Activated CD4-positive, CD25-positive, alpha-beta regulatory T cell treated with anti-CD3 and anti-CD28 coated beads, Interleukin-2, amount 50 U/mL, for 72 hours (primary cell): ENCODE results near the gene SUSD4.

ENCODE experiments used
- DNase-seq: peaks from one replicate; pipeline ENCODE4 v3.0.0; 2021

SUSD4 gene

DNA sequence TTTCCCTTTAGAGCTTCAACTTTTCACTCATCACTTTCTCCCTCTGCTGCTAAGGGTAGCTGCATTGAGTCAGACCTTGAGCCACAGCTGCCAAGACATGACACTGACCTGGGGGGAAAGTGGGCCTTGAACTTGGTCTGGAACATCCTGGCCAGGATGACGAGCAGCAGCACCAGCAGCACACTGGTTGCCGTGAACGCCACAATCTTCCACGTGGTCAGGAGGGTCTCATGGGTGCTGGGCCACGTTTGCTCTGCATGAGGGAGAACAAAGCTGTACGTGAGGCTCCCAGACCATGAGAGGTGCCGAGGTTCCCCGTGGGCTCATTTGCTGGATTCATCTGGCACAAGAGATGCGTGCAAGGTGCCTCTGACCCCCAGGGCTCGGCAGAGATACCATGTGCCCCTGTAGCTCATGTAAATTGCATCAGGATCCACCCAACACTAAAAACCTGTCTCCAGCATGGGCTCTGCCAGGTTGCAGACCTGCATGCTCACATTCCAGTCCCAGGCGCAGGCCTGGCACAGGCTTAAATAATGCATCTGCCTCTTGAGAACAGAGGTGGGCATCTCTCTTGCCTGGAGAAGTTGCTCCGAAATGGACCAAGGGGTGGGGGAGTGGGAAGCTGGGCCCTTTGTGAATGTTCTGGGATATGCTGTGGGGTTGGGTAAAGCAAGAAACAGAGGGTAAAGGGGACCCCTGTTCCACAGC lies 136.3 kb downstream of the SUSD4 start:
- no peak for DNase-seq

DNA sequence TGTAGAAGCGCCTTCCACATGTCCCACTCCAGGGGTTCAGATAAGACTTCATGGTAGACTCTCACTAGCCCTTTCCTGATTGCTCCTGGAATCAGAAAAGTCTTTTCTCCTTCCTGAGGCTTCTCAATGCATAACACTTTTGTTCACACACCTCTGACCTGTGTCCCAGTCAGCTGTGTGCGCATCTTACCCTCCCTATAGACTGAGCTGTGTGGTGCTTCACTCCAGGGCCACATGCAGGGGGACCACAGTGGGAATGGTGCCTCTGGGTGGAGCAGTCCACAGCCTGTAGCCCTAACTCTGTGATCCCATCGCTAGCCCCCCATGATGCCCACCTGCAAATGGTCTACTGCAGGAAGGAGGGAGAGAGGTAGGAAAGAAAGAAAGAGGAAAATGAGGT lies 136.9 kb downstream of the SUSD4 start:
- no peak for DNase-seq

DNA sequence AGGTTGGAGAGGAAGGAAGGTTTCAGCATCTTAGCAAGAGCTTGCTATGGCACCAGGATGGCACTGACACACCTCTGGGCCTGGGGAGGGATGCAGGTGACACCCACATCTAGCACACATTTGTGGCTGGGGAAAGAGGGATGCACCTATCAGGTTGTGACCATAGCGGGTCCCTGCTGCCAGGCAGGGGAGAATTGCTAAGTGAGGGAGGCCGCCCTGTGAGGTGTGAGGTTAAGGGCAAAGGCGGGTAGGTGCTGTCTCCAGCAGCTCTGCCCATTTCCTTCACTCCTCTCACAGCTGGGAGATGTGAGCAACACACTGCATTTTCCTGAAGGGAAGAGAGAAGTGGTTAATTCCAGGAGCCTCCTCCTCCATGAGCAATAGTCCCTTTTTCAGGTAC lies 137.7 kb downstream of the SUSD4 start:
- no peak for DNase-seq

DNA sequence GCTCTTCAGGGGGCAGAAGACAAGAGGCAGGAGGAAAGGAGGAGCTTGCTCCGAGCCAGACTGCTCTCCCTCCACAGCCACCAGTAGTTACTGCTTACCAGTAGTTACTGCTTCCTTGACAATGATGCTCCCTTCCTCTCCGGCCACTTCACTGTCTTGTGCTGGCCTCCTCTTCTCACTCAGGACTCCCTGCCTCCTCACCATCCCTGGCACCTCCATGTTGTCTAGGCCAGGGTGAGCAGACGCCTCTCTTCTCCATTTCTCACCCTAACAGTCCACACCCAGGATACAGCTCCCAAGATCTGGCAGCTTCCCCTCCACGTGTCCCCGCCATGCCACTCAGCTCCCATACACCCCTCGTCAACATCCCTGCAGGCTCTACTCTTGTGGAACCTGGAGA lies 138.5 kb downstream of the SUSD4 start:
- no peak for DNase-seq

DNA sequence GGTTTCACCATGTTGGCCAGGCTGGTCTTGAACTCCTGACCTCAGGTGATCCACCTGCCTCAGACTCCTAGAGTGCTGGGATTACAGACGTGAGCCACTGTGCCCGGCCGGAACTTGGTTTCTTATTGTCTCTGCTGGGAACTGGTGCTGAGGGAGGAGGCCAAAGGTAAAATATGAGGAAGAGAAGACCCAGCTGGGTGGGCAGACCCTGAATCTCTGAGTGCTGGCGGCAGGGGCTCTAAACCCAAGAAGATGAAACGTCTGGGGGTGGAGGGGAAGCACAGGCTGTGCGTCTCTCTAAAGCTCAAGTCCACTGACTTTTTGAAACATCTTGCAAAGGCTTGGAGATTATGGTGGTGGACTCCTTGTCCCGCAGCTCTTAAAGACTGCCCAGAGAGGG lies 138.9 kb downstream of the SUSD4 start:
- no peak for DNase-seq

DNA sequence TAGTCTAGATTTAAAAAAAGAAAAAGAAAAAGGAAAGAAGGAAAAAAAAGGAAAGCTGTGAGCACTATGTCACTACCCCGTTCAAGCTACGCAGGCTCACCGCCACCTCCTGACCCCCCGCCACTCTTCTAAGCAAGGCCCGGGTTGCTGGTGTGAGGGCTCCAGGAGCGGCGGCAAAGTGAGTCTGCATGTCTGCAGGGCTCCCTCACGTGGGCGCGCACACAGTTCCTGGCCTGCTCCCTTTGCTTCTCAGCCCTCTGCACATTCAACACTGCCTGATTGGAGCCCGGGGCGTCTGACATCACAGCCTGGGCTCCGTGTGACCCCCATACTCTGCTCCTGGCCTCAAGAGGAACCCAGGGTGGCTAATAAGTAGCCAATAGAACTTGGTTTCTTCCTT lies 139.5 kb downstream of the SUSD4 start:
- DNase-seq: no peak

DNA sequence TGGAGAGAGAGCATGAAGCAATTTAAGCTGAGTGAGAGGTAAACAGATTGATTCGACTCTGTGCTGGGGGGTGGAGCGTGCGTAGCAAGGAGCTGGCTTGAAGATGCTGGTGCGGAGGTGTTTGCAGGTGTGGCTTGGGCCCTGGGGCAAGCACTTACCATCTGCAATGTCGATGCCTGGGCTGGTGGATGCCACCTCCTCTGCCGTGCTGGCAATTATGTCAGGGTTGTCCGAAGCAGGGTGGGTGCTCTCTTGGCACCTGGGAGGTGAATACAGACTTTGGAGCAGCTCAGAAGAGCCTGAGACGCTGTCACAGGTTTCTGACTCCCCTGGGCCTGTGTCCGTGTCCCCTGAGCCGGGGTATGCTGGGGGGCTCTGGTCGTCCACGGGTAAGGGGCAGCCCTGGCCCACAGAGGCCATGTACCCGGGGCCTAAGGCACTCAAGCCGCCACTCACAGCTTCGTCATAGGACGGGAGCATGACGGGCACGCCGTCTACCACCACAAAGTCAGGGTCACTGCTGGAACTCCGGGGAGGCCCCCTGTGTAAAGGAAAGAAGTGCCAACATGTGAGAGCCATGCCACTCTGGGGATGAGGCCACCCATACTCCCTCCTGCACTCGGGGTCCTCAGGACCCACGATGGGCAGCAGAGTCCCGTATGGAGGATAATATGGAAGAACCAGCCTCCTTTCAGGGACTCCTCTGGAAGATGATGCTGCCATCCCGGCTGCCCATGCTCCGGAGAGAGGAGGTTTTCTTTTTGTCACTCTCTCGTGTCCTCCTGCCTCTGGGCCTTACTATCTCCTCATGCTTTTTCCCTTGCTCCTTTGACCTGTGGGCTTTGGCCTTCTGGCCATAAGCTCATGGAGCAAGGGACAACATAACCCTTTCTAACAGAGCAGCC lies 140.6 kb downstream of the SUSD4 start:
- no peak for DNase-seq

DNA sequence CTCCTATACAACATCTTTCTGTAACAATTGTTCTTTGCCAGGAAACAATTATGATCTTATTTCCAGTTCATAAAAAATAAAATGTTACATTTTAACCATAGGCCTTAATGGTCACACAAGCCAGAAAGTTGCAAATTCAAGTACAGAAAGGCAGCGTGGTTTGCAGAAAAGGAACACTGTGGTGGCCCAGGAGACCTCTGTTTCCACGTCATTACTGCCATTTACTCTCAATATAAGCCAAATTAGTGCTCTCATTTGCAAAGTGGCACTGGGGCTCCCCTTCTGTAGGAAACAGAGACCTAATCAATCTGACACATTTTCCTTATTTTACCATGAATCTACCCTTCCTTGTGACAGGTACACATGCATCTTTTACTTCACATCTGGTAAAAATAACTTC lies 141.6 kb downstream of the SUSD4 start:
- DNase-seq: no peak

DNA sequence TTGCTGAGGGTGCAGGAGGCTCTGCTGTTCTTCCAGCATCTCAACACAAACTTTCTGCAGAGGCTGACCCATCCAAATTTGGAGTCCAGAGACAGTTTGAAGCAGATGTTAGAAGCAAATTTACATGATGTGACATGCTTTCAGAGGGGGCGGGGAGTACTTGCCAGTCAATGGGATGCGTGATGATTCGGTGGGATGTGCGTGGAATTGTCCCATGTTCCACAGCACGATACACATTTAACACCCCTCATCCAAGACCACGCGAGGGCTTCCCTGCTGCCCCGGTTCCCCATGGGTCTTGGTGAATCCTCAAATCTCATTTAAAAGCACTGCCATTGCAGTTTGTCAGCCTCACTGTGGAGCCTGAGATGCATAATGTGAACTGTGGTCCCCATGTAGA lies 142.3 kb downstream of the SUSD4 start:
- no peak for DNase-seq

DNA sequence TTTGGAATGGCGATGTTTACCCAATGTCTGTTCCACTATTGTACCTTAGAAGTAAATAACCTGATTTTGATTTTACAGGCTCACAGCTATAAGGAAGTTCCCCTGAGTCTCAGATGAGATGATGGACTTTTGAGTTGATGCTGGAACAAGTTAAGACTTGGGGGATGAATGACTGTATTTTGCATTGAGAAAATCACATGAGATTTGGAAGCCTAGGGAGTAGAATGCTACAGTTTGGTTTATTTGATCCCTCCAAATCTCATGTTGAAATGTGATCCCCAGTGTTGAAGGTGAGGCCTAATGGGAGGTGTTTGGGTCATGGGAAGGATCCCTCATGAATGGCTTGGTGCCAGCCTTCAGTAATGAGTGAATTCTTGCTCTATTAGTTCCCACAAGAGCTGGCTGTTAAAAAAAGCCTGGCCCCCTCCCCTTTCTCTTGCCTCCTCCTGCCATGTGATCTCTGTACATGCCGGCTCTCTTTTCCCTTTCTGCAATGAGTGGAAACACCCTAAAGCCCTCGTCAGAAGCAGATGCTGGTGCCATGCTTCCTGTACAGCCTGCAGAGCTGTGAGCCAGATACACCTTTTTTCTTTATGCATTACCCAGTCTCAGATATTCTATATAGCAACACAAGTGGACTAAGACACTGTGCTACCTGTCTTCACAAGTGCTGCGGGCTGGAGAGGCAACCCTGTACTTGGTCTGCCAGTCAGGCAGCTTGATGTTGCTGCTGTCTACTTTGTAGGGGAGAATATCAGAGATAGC lies 143.9 kb downstream of the SUSD4 start:
- no peak for DNase-seq

DNA sequence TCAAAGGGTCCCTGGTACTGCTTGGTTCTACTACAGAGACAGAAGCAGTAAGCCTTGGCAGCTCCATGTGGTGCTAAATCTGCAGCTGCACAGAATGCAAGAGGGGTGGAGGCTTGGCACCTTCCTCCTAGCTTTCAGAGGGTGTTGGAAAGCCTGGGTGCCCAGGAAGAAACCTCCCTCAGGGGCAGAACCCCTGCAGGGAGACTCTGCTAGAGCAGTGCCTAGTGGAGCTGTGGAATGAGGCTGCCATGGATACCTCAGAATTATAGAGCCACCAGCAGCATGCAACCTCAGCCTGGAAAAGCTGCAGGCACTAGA lies 144.7 kb downstream of the SUSD4 start:
- DNase-seq: no peak

DNA sequence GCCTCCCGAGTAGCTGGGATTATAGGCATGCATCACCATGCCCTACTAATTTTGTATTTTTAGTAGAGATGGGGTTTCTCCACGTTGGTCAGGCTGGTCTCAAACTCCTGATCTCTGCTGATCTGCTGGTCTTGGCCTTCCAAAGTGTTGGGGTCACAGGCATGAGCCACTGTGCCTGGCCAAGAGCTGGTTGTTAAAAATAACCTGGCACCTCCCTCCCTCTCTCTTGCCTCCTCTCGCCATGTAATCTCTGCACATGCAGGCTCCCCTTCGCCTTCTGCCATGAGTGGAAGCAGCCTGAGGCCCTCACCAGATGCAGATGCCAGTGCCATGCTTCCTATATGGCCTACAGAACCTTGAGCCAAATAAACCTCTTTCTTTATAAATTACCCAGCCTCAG lies 146.2 kb downstream of the SUSD4 start:
- no peak for DNase-seq

DNA sequence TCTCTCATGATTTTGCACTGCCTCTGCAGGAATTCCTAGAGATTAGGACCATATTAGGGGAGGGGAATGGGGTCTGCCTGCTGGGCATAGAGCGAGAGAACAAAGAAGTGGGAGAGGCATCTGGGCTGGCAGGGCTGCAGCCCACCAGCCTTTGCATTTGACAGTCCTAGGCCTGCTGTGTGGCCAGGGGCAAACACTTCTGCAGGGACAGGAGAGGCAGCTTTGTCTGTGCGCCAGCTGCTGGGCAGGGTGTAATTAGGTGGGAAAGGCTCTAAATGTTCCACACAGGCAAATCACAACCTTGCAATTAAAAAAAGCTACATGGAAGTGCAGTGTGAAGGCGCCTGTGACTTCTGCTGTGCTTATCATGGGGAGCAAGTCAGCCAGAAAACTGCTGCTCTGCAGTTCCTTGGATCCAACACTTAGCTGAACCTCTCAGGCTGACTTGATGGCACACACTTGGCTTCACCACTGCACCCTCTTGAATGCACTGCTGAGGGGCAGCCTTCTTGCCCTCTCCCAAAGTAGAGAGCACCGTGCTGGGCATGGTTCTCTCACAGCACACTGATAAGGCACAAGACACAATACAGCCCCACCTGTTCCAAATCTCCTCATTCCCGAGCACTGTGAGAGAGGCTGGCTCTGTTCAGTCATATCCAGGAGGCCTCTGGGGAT lies 147.3 kb downstream of the SUSD4 start:
- DNase-seq: no peak

DNA sequence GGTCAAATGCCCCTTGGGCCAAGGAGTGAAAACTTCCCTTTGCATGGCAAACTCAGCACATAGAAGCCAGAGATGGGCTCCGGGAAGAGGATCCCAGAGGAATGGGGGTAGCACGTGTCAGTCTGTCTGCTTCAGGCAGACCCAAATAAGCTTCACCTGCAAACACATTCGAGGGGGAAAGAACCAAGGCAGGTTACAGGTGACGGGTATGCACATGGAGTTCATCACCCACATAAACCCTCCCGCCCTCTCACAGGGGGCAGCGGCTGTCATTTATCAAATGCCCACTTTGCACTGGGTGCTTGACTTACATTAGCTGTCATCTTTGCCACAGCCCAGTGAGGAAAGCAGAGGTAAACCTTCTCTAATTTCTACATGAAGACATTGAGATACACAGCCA lies 147.9 kb downstream of the SUSD4 start:
- DNase-seq: no peak

DNA sequence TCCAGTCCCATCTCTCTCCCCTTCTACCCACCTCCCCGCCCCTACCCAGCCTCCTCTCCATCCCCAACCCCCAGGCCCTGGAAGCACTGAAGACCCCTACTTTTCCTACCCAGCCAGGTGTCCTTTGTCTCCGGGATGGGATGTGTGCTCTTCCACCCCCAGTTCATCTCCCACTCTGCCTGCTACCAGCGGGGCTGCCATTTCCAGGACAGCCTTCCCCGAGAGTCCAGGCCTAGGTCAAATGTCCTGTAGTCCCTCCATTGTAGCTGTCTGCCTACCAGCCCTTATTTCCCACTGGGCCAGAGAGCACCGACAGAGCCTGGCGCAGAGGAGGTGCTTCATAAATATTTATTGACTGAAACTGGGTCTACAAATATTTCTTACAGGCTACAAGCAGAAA lies 148.9 kb downstream of the SUSD4 start:
- no peak for DNase-seq

DNA sequence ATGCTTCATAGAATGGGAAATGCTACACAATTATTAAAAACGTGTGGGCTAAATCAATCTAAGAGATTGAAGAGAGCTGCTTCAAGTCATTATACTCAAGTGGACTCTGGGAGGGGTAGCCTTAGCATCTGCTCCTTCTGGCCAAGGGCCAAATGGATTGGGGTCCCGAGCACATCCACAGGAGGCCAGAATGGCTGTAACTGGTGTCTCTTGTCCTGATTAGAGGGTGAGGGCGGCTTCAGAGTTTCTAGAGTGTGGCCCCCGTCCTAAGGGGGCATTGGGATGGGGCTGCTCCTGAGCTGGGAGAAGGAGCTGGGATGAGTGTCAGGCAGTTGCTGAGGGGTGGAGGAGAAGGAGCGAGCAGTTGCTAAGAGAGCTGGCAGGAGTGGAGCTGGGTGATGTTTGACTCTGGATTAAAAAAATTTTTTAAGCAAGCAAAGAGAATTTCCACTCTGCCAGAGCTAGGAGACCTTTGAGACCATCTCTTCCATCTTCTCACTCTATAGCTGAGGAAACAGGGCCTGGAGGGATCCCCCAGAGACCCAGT lies 149.6 kb downstream of the SUSD4 start:
- DNase-seq: no peak

DNA sequence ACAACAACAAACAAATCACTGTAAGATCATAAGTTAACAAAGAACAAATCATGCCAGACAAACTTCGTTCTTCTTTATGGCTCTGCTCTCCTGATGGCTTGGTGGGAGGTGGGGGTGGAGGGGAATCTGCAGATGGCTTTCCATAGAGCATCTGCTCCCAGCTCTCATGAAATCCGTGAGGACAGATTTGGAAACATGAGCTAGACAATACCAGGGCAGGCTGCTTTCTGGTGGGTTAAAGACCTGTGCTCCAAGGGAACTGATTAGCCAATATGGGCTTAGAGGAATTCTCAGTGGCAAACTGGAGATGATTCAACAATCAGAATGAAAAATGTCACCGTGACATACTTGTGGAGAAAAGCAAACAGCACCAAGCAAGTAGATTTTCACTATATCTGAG lies 151.5 kb downstream of the SUSD4 start:
- DNase-seq: no peak

DNA sequence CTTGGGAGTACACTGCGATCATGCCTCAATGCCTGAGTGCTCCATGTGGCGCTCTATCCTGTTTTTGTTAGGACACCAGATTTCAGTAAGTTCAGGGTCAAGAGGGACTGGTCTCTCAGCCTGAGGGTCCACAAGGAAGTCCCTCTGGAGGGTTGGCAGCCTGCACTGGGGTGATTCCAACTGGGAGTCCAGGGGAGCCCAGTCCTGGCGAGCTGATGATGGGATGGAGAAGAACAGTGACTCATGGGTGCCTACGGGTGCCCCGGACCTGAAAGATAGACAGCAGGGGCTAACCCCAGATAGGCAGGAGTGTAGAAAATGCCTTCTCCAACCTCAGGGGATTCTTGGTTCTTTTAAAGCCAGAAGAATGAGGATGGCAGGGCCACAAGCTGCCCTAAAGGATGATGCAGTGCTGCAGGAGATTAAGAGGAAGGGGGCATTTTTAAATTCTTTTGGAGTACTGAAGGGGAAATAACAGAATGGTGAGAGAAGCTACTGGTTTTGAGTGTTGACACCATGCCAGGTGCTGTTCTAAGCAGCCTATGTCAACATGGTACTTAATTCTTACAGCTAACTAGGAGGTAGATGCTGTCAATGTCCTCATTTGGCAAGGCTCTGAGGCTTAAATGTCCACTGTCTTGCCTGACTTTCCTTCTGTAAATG lies 152.5 kb downstream of the SUSD4 start:
- DNase-seq: no peak

DNA sequence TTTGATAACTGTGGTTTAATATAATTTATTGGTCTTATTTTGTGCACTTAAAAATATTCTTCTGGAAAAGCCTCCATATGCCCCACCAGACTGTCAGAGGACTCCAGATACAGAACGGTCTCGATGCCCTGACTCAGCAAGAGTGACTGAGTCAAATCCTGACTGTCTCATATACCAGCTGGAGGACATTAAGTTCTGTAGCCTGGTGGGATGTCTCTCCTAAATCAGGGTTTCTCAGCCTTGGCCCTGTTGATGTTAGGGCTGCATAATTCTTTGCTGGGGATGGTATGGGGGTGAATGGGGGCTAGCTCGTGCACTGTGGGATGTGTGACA lies 153.2 kb downstream of the SUSD4 start:
- DNase-seq: no peak

DNA sequence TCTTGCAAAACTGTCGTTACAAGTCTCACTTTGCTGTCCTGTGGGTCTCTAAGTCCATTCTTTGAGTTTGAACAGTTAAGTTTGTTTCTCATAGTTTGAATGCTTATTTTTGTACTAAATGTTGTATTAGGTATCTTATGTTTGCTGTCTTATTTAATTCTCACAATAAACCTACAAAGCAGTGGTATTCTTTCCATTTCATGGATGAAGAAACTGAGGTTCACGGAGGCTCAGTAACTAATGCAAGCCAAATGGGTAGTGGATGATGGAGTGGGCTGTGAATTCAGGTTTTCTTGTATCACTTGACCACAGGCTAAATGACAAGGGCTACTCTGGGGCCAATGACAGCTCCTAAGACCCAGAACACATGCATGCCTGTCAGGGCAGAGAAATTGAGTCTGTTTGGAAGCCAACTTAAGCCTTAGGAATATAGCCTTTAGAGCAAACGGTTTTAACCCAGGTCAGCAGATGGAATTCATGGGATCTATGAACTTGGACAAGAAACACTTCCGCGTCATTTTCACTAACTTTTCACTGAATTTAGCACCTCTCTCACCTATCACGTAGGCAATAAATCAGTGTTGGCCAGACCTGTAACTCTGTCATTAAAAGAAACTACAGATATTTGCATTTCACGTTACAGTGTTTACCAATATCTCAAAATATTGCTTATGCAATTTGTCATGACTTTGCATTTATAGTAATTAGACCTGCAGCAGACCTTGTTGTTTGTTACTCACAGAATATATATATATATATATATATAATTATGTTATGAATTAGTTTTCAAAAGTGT lies 153.8 kb downstream of the SUSD4 start:
- no peak for DNase-seq

DNA sequence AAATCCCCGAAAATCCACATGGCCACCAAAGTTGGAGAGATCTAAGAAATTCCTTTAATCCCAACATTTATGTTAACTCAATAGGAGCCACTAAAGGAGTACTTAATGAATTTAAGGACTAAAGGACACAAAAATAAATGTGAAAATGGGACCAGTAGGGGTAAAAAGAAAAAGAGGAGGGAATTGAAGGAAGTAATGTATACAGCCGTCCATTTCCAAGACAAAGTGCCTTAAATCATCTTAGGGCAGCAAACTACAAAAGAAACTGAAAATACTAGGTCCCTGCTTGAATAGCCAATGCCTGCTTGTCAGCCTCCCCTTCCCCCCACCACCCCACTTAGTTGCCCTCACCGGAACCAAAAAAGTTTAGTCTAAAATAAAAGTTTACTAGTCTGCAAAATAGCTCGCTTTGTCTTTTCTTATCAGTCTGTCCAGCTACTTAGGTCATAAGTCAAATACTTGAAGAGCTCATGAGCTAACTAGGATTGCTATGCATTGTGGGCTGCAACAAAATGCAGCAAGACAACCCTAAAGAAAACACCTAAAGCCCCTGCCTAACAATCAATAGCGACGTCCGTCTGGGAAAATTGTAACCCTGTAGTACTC lies 154.6 kb downstream of the SUSD4 start:
- DNase-seq: no peak
